Hepatocyte (in vitro differentiated cells): ENCODE results near the gene HOXA6. TPM values are rescaled to one million over a fixed set of nuclear protein-coding genes. Genes with fewer than 3 reads are reported as not detected.

ENCODE experiments used
- DNase-seq: peaks from one replicate; pipeline ENCODE4 v3.0.0-alpha.2; 2016; ENCODE audit warnings: low spot score
- H2AFZ ChIP-seq: fragments of 200-600 bp; sonication (generic); 2 replicates; pipeline ENCODE4 v1.6.0; 2016; ENCODE audit warnings: antibody characterized with exemption, mild to moderate bottlenecking
- H3K27ac ChIP-seq: fragments of 200-600 bp; sonication (generic); 2 replicates; pipeline ENCODE4 v1.5.1; 2016; ENCODE audit warnings: mild to moderate bottlenecking
- H3K27me3 ChIP-seq: fragments of 200-600 bp; sonication (generic); 2 replicates; pipeline ENCODE4 v1.6.1; 2016
- H3K36me3 ChIP-seq: fragments of 200-600 bp; sonication (generic); replicated peaks from 2 replicates; pipeline ENCODE4 v1.5.1; 2016; ENCODE audit warnings: low read depth; ENCODE audit not compliant: insufficient read depth
- H3K4me1 ChIP-seq: fragments of 200-600 bp; sonication (generic); 2 replicates; pipeline ENCODE4 v1.5.1; 2016; ENCODE audit warnings: mild to moderate bottlenecking, moderate library complexity; ENCODE audit not compliant: insufficient read depth
- H3K4me2 ChIP-seq: fragments of 200-600 bp; sonication (generic); 2 replicates; pipeline ENCODE4 v1.6.0; 2016
- H3K4me3 ChIP-seq: fragments of 200-600 bp; sonication (generic); 2 replicates; pipeline ENCODE4 v1.5.1; 2016; ENCODE audit warnings: mild to moderate bottlenecking
- H3K79me2 ChIP-seq: fragments of 200-600 bp; sonication (generic); 2 replicates; pipeline ENCODE4 v1.6.0; 2017; ENCODE audit warnings: mild to moderate bottlenecking
- H3K9me2 ChIP-seq: fragments of 200-600 bp; sonication (generic); replicated peaks from 2 replicates; pipeline ENCODE4 v1.6.0; 2017; ENCODE audit warnings: mild to moderate bottlenecking; ENCODE audit not compliant: insufficient read depth
- H3K9me3 ChIP-seq: fragments of 200-600 bp; sonication (generic); 2 replicates; pipeline ENCODE4 v1.5.1; 2016; ENCODE audit warnings: low read depth, mild to moderate bottlenecking
- H4K20me1 ChIP-seq: fragments of 200-600 bp; sonication (generic); 2 replicates; pipeline ENCODE4 v1.6.0; 2016; ENCODE audit warnings: mild to moderate bottlenecking; ENCODE audit not compliant: insufficient read depth, poor library complexity, severe bottlenecking
- CTCF ChIP-seq: fragments of 200-600 bp; sonication (generic); IDR thresholded peaks from 2 replicates; pipeline ENCODE4 v1.5.1; 2016; ENCODE audit warnings: antibody characterized with exemption, mild to moderate bottlenecking; ENCODE audit not compliant: poor library complexity
- EZH2 ChIP-seq: fragments of 200-600 bp; sonication (generic); IDR thresholded peaks from 2 replicates; pipeline ENCODE4 v1.6.1; 2016; ENCODE audit warnings: antibody characterized with exemption, mild to moderate bottlenecking, borderline replicate concordance
- EZH2phosphoT487 ChIP-seq: fragments of 200-600 bp; sonication (generic); IDR thresholded peaks from one replicate; pipeline ENCODE4 v1.6.1; 2018; ENCODE audit warnings: antibody characterized with exemption, mild to moderate bottlenecking, low read depth, moderate library complexity; ENCODE audit not compliant: unreplicated experiment, severe bottlenecking
- WGBS: methylation state at CpG from one replicate; pipeline ENCODE4 v1.1.6; 2016; ENCODE audit warnings: low lambda C conversion rate; ENCODE audit errors: missing lambda C conversion rate; 5-methylcytosine and 5-hydroxymethylcytosine counted together
- microRNA counts: library from miRNA; unstranded; fragments of <30 nt; microRNA quantifications from one replicate; lab custom pipeline; 2017
- microRNA-seq: library from miRNA; unstranded; fragments of <30 nt; microRNA quantifications from one replicate; pipeline ENCODE4, GENCODE V29; 2017
- polyA plus RNA-seq: library from polyadenylated mRNA; unstranded; fragments of >200 nt; fragmentation: Nextera tagmentation; extraction: Ambion mirVana; gene quantifications from 2 replicates; pipeline ENCODE4 v1.2.1, GENCODE V29; 2016
- small RNA-seq: library from RNA; depleted of rRNA; stranded (forward); fragments of <200 nt; gene quantifications from one replicate; pipeline ENCODE3, GENCODE V24; 2014
- total RNA-seq: library from RNA; depleted of rRNA; stranded (reverse); fragments of >200 nt; gene quantifications from 2 replicates; pipeline ENCODE4 v1.2.3, GENCODE V29; 2014

The HOXA6 gene
- total and polyA plus RNA-seq, 2 experiments from 2014 or later = 0.23 TPM; not detected in 1

- H3K27me3 ChIP-seq = peaks cover 98% of the 10 kb centered on the region
- no peaks in the 10 kb centered on the region for H3K36me3 ChIP-seq
- WGBS = 11% methylated on average over 33 of the region's 35 CpGs
- H3K79me2 ChIP-seq = peaks cover 13% of the 10 kb centered on the region
- peaks cover 16% of the 10 kb centered on the region for H3K4me1 ChIP-seq
- no peaks in the 10 kb centered on the region for H3K9me3 ChIP-seq
- TF ChIP-seq CTCF (peak; percentile 18), EZH2phosphoT487 (no peak)
- H3K27ac ChIP-seq = peak overlapping the region; percentile 63
- H3K4me3 ChIP-seq = peak overlapping the region; percentile 14
- H2AFZ ChIP-seq = no peak overlapping the region
- H4K20me1 ChIP-seq = no peaks in the 10 kb centered on the region
- DNase-seq = no peak
- H3K4me2 ChIP-seq = peak overlapping the region; percentile 91
- no peaks in the 10 kb centered on the region for H3K9me2 ChIP-seq
These were observed 49.6 kb downstream of the HOXA6 start for GRCh38 chr7:27097686-27098577.

GRCh38 chr7:27096768-27097514 lies 50.6 kb downstream of the HOXA6 start:
- Histone ChIP-seq H3K4me1 (peaks cover 16% of the 10 kb centered on the region), H3K4me2 (peak overlapping the region; percentile 91), H2AFZ (peak overlapping the region; percentile 89), H3K36me3 (no peaks in the 10 kb centered on the region), H3K9me2 (no peaks in the 10 kb centered on the region), H3K4me3 (peak overlapping the region; percentile 95), H3K27ac (peak overlapping the region; percentile 72), H3K27me3 (peaks cover 98% of the 10 kb centered on the region), H4K20me1 (no peaks in the 10 kb centered on the region), H3K9me3 (no peaks in the 10 kb centered on the region), H3K79me2 (peaks cover 13% of the 10 kb centered on the region)
- TF ChIP-seq CTCF = no peak
- no peak for TF ChIP-seq EZH2phosphoT487
- no peak for TF ChIP-seq EZH2
- WGBS = 4% methylated on average over 34 of the region's 41 CpGs
- DNase-seq = no peak

GRCh38 chr7:27095897-27096767 lies 51.4 kb downstream of the HOXA6 start, which contains the start of gene HOXA1:
HOXA1 (minus strand) TSS chr7:27096000; CDS start chr7:27095912, 88 bp downstream.
- no peak for TF ChIP-seq CTCF
- no peak for TF ChIP-seq EZH2phosphoT487
- no peak for TF ChIP-seq EZH2
- peak within 1 kb of the TSS; percentile 89 for H2AFZ ChIP-seq
- peak; percentile 86 for DNase-seq

More at GRCh38 chr7:27095897-27096767, 51.4 kb downstream of the HOXA6 start, which contains the start of gene HOXA1:
- H3K4me3 ChIP-seq = peak within 1 kb of the TSS; percentile 95
- WGBS = under 1% methylated on average over 47 of the region's 68 CpGs
- peaks cover 98% of the 10 kb centered on the region for H3K27me3 ChIP-seq
- H4K20me1 ChIP-seq = no peaks in the 10 kb centered on the region
- H3K36me3 ChIP-seq = no peaks in the 10 kb centered on the region
- no peaks in the 10 kb centered on the region for H3K9me2 ChIP-seq
- H3K79me2 ChIP-seq = peaks cover 13% of the 10 kb centered on the region
- peak within 1 kb of the TSS; percentile 91 for H3K4me2 ChIP-seq
- no peaks in the 10 kb centered on the region for H3K9me3 ChIP-seq
- H3K4me1 ChIP-seq = peaks cover 16% of the 10 kb centered on the region
- peak within 1 kb of the TSS; percentile 72 for H3K27ac ChIP-seq

MicroRNAs within 50 kb of the gene (microRNA counts, 767-probe panel; counts per million panel counts)
- microRNA hsa-miR-196b-5p (lab: Ali Mortazavi, UCI) = 7,694 counts per million, percentile 47 among the panel's probes with 10 or more counts

Small RNA genes lying within 50 kb of the gene (microRNA-seq; reads per million reads assigned to microRNA genes)
- 8,357 reads per million, percentile 93 among the genes with 10 or more reads in this experiment for gene MIR196B

Small RNA genes lying within 50 kb of the gene (small RNA-seq; reads per million reads assigned to genes)
- gene AC004080.5 (not detected), gene RF01977 (not detected), gene RF02140 (not detected), gene RF02141 (not detected)

Other genes starting within 250 kb of the HOXA6 start
- 0.12 and 0.30 TPM in 2 replicates for gene HOXA1, start 51.8 kb downstream of the HOXA6 start, total RNA-seq
- 0.25 and 0.77 TPM in 2 replicates for gene HOXA1, start 51.8 kb downstream of the HOXA6 start, polyA plus RNA-seq
- gene HOXA2, start 45.1 kb downstream of the HOXA6 start, total RNA-seq = 0.36 TPM in 1 of 2 replicates, not detected in the other
- 0.07 and 0.81 TPM in 2 replicates for gene HOXA2, start 45.1 kb downstream of the HOXA6 start, polyA plus RNA-seq
- 1.3 and 1.4 TPM in 2 replicates for gene HOXA4, start 17.0 kb downstream of the HOXA6 start, total RNA-seq
- 0.69 and 0.96 TPM in 2 replicates for gene HOXA4, start 17.0 kb downstream of the HOXA6 start, polyA plus RNA-seq
- gene HOXA5, start 4.1 kb downstream of the HOXA6 start, total RNA-seq = 0.08 and 0.70 TPM in 2 replicates
- 0.41 and 0.92 TPM in 2 replicates for gene HOXA5, start 4.1 kb downstream of the HOXA6 start, polyA plus RNA-seq
- 0.83 and 3.0 TPM in 2 replicates for gene HOXA3, start 4.8 kb upstream of the HOXA6 start, total RNA-seq
- gene HOXA3, start 4.8 kb upstream of the HOXA6 start, polyA plus RNA-seq = 4.1 and 4.5 TPM in 2 replicates
- gene HOXA7, start 8.9 kb upstream of the HOXA6 start, total RNA-seq = 0.32 and 0.83 TPM in 2 replicates
- 1.0 TPM in 1 of 2 replicates, not detected in the other for gene HOXA7, start 8.9 kb upstream of the HOXA6 start, polyA plus RNA-seq
- 3.6 and 5.9 TPM in 2 replicates for gene HOXA9, start 17.8 kb upstream of the HOXA6 start, total RNA-seq
- gene HOXA9, start 17.8 kb upstream of the HOXA6 start, polyA plus RNA-seq = 3.5 and 4.4 TPM in 2 replicates
- 9.9 and 15.1 TPM in 2 replicates for gene HOXA10, start 26.5 kb upstream of the HOXA6 start, total RNA-seq
- 7.7 and 8.1 TPM in 2 replicates for gene HOXA10, start 26.5 kb upstream of the HOXA6 start, polyA plus RNA-seq
- gene HOXA11, start 37.5 kb upstream of the HOXA6 start, total RNA-seq = 6.4 and 9.6 TPM in 2 replicates
- 5.4 and 7.6 TPM in 2 replicates for gene HOXA11, start 37.5 kb upstream of the HOXA6 start, polyA plus RNA-seq
- 13.0 and 14.2 TPM in 2 replicates for gene HOXA13, start 52.3 kb upstream of the HOXA6 start, total RNA-seq
- 6.1 and 6.2 TPM in 2 replicates for gene HOXA13, start 52.3 kb upstream of the HOXA6 start, polyA plus RNA-seq
- 1.1 and 1.6 TPM in 2 replicates for gene EVX1, start 95.0 kb upstream of the HOXA6 start, total RNA-seq
- 0.95 and 1.9 TPM in 2 replicates for gene EVX1, start 95.0 kb upstream of the HOXA6 start, polyA plus RNA-seq